Neural progenitor cell (in vitro differentiated cells): Measurements from ENCODE around the gene KRT33A. TPM values are rescaled to one million over a fixed set of nuclear protein-coding genes. Genes with fewer than 3 reads are reported as not detected.

Experiments
- DNase-seq: peaks from one replicate; pipeline ENCODE4 v3.0.0-alpha.2; 2016; ENCODE audit warnings: low spot score
- H2AFZ ChIP-seq: fragments of 200-600 bp; sonication (generic); replicated peaks from 2 replicates; pipeline ENCODE4 v1.6.1; 2016; ENCODE audit warnings: antibody characterized with exemption
- H3F3A ChIP-seq: fragments of 200-600 bp; sonication (generic); 2 replicates; pipeline ENCODE4 v1.6.1; 2016; ENCODE audit warnings: antibody characterized with exemption, low read depth
- H3K27ac ChIP-seq: fragments of 200-600 bp; sonication (generic); 2 replicates; pipeline ENCODE4 v1.5.1; 2016; ENCODE audit warnings: mild to moderate bottlenecking
- H3K27me3 ChIP-seq: fragments of 200-600 bp; sonication (generic); 2 replicates; pipeline ENCODE4 v1.6.1; 2016; ENCODE audit warnings: mild to moderate bottlenecking, moderate library complexity
- H3K36me3 ChIP-seq: fragments of 200-600 bp; sonication (generic); 2 replicates; pipeline ENCODE4 v1.5.1; 2016
- H3K4me1 ChIP-seq: fragments of 200-600 bp; sonication (generic); 2 replicates; pipeline ENCODE4 v1.6.1; 2016; ENCODE audit warnings: mixed run types
- H3K4me2 ChIP-seq: fragments of 200-600 bp; sonication (generic); 2 replicates; pipeline ENCODE4 v1.6.1; 2016
- H3K4me3 ChIP-seq: fragments of 200-600 bp; sonication (generic); 2 replicates; pipeline ENCODE4 v1.5.1; 2016
- H3K79me2 ChIP-seq: fragments of 200-600 bp; sonication (generic); 2 replicates; pipeline ENCODE4 v1.6.1; 2016; ENCODE audit warnings: low read depth
- H3K9ac ChIP-seq: fragments of 200-600 bp; sonication (generic); 2 replicates; pipeline ENCODE4 v1.6.1; 2016
- H3K9me3 ChIP-seq: fragments of 200-600 bp; sonication (generic); 2 replicates; pipeline ENCODE4 v1.5.1; 2016; ENCODE audit warnings: low read depth
- H4K20me1 ChIP-seq: fragments of 200-600 bp; sonication (generic); 2 replicates; pipeline ENCODE4 v1.6.1; 2016; ENCODE audit warnings: low read depth
- H3K27ac Mint-ChIP-seq: 3 replicates; pipeline ENCODE4 v1.8.0; 2021; ENCODE audit warnings: mixed read lengths
- H3K27me3 Mint-ChIP-seq: 2 replicates; pipeline ENCODE4 v1.8.0; 2022; ENCODE audit warnings: low read depth, mild to moderate bottlenecking, inconsistent platforms, moderate library complexity, mixed read lengths; ENCODE audit not compliant: insufficient read depth
- H3K36me3 Mint-ChIP-seq: 3 replicates; pipeline ENCODE4 v1.8.0; 2021; ENCODE audit warnings: mixed read lengths
- H3K4me1 Mint-ChIP-seq: 3 replicates; pipeline ENCODE4 v1.8.0; 2021; ENCODE audit warnings: mixed read lengths
- H3K4me3 Mint-ChIP-seq: 3 replicates; pipeline ENCODE4 v1.8.0; 2021; ENCODE audit warnings: mild to moderate bottlenecking, moderate library complexity, mixed read lengths
- H3K9me3 Mint-ChIP-seq: 3 replicates; pipeline ENCODE4 v1.8.0; 2020; ENCODE audit warnings: mixed read lengths
- CTCF ChIP-seq: fragments of 200-600 bp; sonication (generic); IDR thresholded peaks from 2 replicates; pipeline ENCODE4 v1.5.1; 2017; ENCODE audit warnings: antibody characterized with exemption, mild to moderate bottlenecking
- EZH2 ChIP-seq: fragments of 200-600 bp; sonication (generic); IDR thresholded peaks from 2 replicates; pipeline ENCODE4 v1.6.1; 2017; ENCODE audit warnings: antibody characterized with exemption, mild to moderate bottlenecking, moderate library complexity
- EZH2phosphoT487 ChIP-seq: fragments of 200-600 bp; sonication (generic); IDR thresholded peaks from 2 replicates; pipeline ENCODE4 v1.6.1; 2017; ENCODE audit warnings: antibody characterized with exemption
- total RNA-seq: library from RNA; depleted of rRNA; stranded (reverse); fragments of >200 nt; gene quantifications from 2 replicates; pipeline ENCODE4 v1.2.3, GENCODE V29; 2015; ENCODE audit warnings: low replicate concordance

The KRT33A gene
- total RNA-seq, 1 donor from 2014 or later: not detected

- H3K4me2 ChIP-seq: no peak overlapping the region
- H3K27ac Mint-ChIP-seq: no peak overlapping the region
- no peak for DNase-seq
- no peak overlapping the region for H3K4me3 Mint-ChIP-seq
- no peak overlapping the region for H3K9ac ChIP-seq
- no peaks in the 10 kb centered on the region for H3K4me1 ChIP-seq
- H3K9me3 Mint-ChIP-seq: no peaks in the 10 kb centered on the region
- peaks cover 6% of the 10 kb centered on the region for H3K4me1 Mint-ChIP-seq
- H3K4me3 ChIP-seq: no peak overlapping the region
- peaks cover 4% of the 10 kb centered on the region for H3K27me3 Mint-ChIP-seq
- no peaks in the 10 kb centered on the region for H3F3A ChIP-seq
- no peaks in the 10 kb centered on the region for H3K9me3 ChIP-seq
- no peaks in the 10 kb centered on the region for H3K36me3 ChIP-seq
- H3K27me3 ChIP-seq: no peaks in the 10 kb centered on the region
- H4K20me1 ChIP-seq: no peaks in the 10 kb centered on the region
- no peak overlapping the region for H2AFZ ChIP-seq
- H3K79me2 ChIP-seq: no peaks in the 10 kb centered on the region
- no peaks in the 10 kb centered on the region for H3K36me3 Mint-ChIP-seq
- TF ChIP-seq EZH2phosphoT487: no peak
- TF ChIP-seq EZH2: no peak
- TF ChIP-seq CTCF: no peak
- H3K27ac ChIP-seq: no peak overlapping the region
Measured at GRCh38 chr17:41334385-41335305, 16.0 kb downstream of the KRT33A start.

- Histone ChIP-seq H3K27me3 (no peaks in the 10 kb centered on the region), H3K36me3 (no peaks in the 10 kb centered on the region), H3K4me2 (no peak overlapping the region), H3F3A (no peaks in the 10 kb centered on the region), H3K4me1 (no peaks in the 10 kb centered on the region), H2AFZ (no peak overlapping the region), H3K9ac (no peak overlapping the region), H4K20me1 (no peaks in the 10 kb centered on the region), H3K27ac (no peak overlapping the region), H3K4me3 (no peak overlapping the region), H3K79me2 (no peaks in the 10 kb centered on the region), H3K9me3 (no peaks in the 10 kb centered on the region)
- H3K27ac Mint-ChIP-seq: no peak overlapping the region
- TF ChIP-seq EZH2phosphoT487 (no peak), CTCF (no peak), EZH2 (no peak)
- no peaks in the 10 kb centered on the region for H3K36me3 Mint-ChIP-seq
- no peaks in the 10 kb centered on the region for H3K9me3 Mint-ChIP-seq
- no peak overlapping the region for H3K4me3 Mint-ChIP-seq
- H3K27me3 Mint-ChIP-seq: peaks cover 4% of the 10 kb centered on the region
- no peak for DNase-seq
- H3K4me1 Mint-ChIP-seq: peaks cover 6% of the 10 kb centered on the region
Measured at GRCh38 chr17:41333836-41334235, 16.8 kb downstream of the KRT33A start.

- H3K27ac Mint-ChIP-seq: no peak overlapping the region
- H3K27ac ChIP-seq: no peak overlapping the region
- H3K9ac ChIP-seq: no peak overlapping the region
- no peaks in the 10 kb centered on the region for H3K9me3 ChIP-seq
- no peaks in the 10 kb centered on the region for H3K27me3 ChIP-seq
- H3K4me1 ChIP-seq: no peaks in the 10 kb centered on the region
- no peak for TF ChIP-seq EZH2phosphoT487
- no peak for TF ChIP-seq EZH2
- no peak for TF ChIP-seq CTCF
- H3K4me2 ChIP-seq: no peak overlapping the region
- H3K27me3 Mint-ChIP-seq: peaks cover 4% of the 10 kb centered on the region
- H3K4me3 Mint-ChIP-seq: peak overlapping the region; percentile 35
- no peaks in the 10 kb centered on the region for H3K36me3 ChIP-seq
- no peaks in the 10 kb centered on the region for H3K79me2 ChIP-seq
- no peak overlapping the region for H3K4me3 ChIP-seq
- H3K4me1 Mint-ChIP-seq: peaks cover 6% of the 10 kb centered on the region
- no peaks in the 10 kb centered on the region for H3K9me3 Mint-ChIP-seq
- no peaks in the 10 kb centered on the region for H3F3A ChIP-seq
- no peak for DNase-seq
- no peak overlapping the region for H2AFZ ChIP-seq
- no peaks in the 10 kb centered on the region for H3K36me3 Mint-ChIP-seq
- H4K20me1 ChIP-seq: no peaks in the 10 kb centered on the region
Measured at GRCh38 chr17:41333098-41333497, 17.5 kb downstream of the KRT33A start.
